Kasumi-1 (cell line): ENCODE measurements around the gene CYB5A.

Experiments used
- DNase-seq, 2 experiments: peaks; one replicate each; lab custom pipeline; 2025; lab: John Stamatoyannopoulos, UW

The CYB5A gene

DNA sequence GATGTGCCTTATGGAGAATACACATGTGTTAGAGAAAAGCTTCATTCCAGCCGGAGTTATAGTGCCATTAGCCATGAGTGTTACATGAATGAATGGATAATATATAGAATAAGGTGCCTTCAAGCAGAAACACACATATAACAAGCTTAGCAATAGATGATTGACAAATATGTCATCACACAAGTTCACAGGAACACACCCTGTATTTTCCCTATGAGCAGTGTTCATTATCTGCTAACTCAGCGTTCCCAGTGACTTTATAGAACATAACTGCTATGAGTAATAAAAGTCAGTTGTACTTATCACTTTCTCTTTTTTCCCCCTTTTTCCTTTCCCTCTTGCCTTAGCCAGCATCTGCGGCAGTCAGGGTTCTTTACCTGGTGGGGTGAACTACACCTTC is 78.3 kb downstream of the CYB5A start:
- no peak for DNase-seq

DNA sequence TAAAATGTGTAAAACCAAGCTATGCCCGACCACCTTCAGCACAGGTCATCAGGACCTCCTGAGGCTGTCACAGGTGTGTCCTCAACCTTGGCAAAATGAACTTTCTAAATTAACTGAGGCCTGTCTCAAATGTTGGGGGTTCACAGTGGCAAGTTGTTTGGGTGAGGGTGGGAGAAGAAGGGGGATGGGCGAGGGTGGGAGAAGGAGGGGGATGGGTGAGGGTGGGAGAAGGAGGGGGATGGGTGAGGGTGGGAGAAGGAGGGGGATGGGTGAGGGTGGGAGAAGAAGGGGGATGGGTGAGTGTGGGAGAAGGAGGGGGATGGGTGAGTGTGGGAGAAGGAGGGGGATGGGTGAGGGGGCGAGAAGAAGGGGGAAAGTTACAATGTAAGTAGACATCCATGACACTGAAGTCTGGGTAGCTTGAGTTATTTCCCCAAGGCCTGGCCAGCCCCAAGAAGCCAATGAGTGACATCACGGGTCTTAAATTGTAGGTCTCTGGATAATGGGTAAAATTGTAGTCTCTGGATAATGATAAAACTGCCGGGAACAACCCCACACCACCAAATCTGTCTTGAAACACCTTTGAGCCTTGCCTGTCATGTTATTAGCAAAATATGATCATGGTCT is 87.1 kb downstream of the CYB5A start:
- no peak for DNase-seq

DNA sequence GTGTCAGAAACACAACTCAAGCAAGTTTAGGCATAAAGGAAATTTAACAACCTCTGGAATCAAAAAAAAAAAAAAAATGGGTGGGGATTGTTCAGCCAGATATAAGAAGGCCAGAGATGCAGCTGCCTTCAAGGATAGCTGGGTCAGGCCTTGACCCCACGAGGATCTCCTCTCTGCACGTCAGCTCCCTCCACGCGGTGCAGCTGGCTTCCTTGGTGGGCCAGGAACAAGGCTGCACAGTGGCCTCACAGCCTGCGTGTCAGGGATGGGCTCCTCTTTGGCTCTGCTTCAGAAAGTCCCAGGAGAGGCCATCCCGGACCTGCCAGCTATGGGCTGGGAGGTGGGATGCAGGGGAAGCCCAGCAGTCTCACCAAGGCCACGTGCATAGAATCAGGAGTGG is 88.0 kb downstream of the CYB5A start:
- no peak for DNase-seq
